Measurements from ENCODE around the gene ME3. TPM values are rescaled to one million over a fixed set of nuclear protein-coding genes. Genes with fewer than 3 reads are reported as not detected.

Gene ME3
- total RNA-seq, 4 donors from 2014 or later = 1.9 to 11.0 (median 6.0) TPM

DNA sequence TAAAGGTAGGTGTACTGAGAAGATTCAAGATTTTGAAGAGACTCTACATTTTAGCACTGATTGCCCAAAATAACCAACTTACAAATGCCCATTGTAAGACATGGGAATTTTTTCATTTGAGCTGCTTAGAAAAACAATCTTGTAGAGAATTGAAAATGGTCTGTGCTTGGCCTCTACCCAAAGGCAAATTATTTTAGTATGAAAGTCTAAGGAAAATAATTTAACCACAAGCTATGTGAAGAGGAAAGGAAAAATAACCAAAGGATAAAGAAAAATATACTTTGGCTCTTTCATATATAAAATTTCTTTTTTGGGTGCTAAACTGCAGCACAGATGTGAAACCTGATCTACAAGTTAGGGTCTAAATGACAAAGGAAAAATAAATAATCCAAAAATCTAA, 54.9 kb downstream of the ME3 start:
- TF ChIP-seq POLR2A (IDR thresholded peaks at IDR 0.05) (no peak), CTCF (IDR thresholded peaks at IDR 0.05) (no peak)
- intact Hi-C loops (cut with DNase I; ENCODE audit: low total_unique reads) = no loop called here

DNA sequence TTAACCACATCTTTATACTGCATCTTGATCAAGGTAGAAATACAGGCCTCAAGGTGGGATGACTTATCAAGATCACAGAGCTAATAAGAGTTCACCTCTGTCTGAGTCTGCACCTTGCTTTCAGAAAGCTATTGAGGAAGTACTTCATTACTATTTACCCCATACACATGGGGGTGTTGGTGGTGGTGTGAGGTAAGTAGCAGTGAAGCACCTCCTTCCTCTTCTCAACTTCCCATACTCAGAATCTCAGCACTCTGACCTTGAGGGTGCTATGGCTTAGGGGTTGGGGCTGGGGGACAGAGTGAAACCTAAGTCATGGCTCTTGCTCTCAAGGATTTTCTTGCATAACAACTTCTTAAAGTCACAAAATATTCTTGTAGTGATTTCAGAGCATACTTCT, 56.9 kb downstream of the ME3 start:
- TF ChIP-seq CTCF (IDR thresholded peaks at IDR 0.05) (no peak), POLR2A (IDR thresholded peaks at IDR 0.05) (no peak)
- intact Hi-C loops (cut with DNase I; ENCODE audit: low total_unique reads) = no loop called here
- H3K4me3 ChIP-seq (ENCODE audit: low read depth, poor library complexity, severe bottlenecking) = no peak overlapping the region
- no peak for DNase-seq (ENCODE audit: low spot score in 2 of 2)

More for the DNA sequence above, 54.9 kb downstream of the ME3 start:
- no peak for DNase-seq (ENCODE audit: low spot score in 2 of 2)
- no peak overlapping the region for H3K4me3 ChIP-seq (ENCODE audit: low read depth, poor library complexity, severe bottlenecking)

- TF ChIP-seq POLR2A (IDR thresholded peaks at IDR 0.05) (no peak), CTCF (IDR thresholded peaks at IDR 0.05) (no peak)
- intact Hi-C loops (cut with DNase I; ENCODE audit: low total_unique reads) = no loop called here
- H3K4me3 ChIP-seq (ENCODE audit: low read depth, poor library complexity, severe bottlenecking) = no peak overlapping the region
- 87 to 92% methylated on average over 5 of the region's 5 CpGs for WGBS, 2 donors
- DNase-seq (ENCODE audit: low spot score in 2 of 2) = no peak
These were observed 61.7 kb downstream of the ME3 start for GRCh38 chr11:86610559-86611341.

DNA sequence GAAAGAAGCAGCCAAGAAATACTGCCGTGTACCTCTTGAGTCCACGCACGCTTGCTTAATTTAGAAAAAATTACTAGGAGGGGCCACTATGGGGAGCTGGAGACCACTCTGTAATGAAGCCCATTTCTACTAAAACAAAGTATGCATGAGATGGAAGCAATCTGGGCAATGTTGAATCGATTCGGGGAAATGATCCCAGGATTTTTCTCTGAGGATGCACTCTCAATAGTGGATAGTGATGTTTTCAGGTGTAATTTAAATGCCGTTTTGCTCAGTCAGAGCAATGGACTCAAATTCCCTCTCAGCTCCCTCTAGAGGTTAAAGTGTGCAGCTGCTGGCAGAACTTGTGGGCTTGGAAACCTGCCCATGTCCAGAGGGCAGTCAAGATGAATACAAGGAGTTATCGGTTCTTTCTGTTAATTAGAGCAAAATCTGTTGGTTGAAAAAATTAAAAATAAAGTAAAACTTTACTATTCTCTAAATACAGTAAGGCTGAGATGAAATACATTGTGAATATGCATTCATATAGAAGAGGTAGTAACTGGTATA, 64.1 kb downstream of the ME3 start:
- DNase-seq (ENCODE audit: low spot score in 2 of 2) = peak; percentile 64 to 90
- intact Hi-C loops (cut with DNase I; ENCODE audit: low total_unique reads) = loop anchor here (5.0 kb wide), 1 partner anchor 204 kb away; no protein-coding TSS in a partner anchor
- no peak overlapping the region for H3K4me3 ChIP-seq (ENCODE audit: low read depth, poor library complexity, severe bottlenecking)
- 2 to 3% methylated on average over 7 of the region's 7 CpGs for WGBS, 2 donors
- TF ChIP-seq POLR2A (IDR thresholded peaks at IDR 0.05) = no peak
- TF ChIP-seq CTCF (IDR thresholded peaks at IDR 0.05) = peak in 1 of 3 donors; percentile 73

DNA sequence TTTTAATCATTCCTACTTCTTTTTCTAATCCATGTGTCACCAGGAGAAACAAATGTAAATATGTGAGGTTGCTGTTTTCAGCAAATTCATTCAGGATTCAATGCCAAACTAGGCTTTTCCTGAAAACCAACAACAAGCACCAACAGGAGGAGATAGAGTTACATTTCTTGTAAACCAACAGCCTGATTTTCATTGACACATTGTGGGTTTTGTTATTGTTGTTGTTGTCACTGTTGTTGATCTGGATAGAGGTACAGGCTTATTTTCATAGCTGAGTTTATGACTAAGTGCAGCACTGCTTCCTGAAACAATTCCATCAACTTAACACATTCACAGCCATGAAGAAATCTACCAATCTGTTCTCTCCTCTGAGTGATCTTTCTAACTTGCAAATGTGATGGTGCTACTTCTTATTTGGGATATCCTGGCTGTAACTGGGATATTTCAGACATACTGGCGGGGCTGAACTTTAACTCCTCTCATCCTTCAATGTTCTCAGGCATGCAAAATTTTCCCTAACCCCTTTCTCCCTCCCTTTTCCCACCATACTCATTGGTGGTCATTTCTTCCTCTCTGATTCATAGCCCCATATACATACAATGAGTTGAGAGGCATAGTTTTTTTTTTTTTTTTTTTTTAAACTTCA, 65.5 kb downstream of the ME3 start:
- TF ChIP-seq CTCF (IDR thresholded peaks at IDR 0.05) (no peak), POLR2A (IDR thresholded peaks at IDR 0.05) (no peak)
- intact Hi-C loops (cut with DNase I; ENCODE audit: low total_unique reads) = loop anchor here (5.0 kb wide), 1 partner anchor 205 kb away; no protein-coding TSS in a partner anchor
- no peak for DNase-seq (ENCODE audit: low spot score in 2 of 2)
- 55 to 87% methylated on average over 1 of the region's 1 CpG for WGBS, 2 donors
- H3K4me3 ChIP-seq (ENCODE audit: low read depth, poor library complexity, severe bottlenecking) = no peak overlapping the region

All from lower leg skin (tissue), 4 donors.